ENCODE measurements around the gene FAAP24.
"Not testable (repeated sequence)": the region's sequence is repeated elsewhere in the genome, so short reads cannot be mapped to it uniquely, and the experiment has no call there.

The FAAP24 gene

DNA sequence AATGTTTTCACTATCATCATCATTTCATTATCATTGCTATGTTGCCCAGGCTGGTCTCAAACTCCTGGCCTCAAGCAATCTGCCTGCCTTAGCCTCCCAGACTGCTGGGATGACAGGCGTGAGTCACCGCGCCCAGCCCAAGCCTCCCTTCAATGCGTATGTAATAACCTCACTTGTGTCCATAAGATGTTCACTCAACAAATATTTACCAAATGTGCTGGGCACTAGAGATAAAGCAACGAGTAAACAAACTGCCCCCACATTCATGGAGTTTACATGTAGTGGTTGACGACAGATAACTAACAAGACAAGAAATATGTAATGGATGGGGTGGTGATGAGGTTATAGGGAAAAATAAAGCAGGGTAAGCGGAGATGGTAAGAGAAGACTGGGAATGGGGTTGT, 25.0 kb downstream of the FAAP24 start:
- H3K27me3 ChIP-seq (ENCODE audit: control insufficient read depth in 5 of 5, insufficient read depth in 4 of 5, low read length in 5 of 5); H3K9me3 ChIP-seq (ENCODE audit: control insufficient read depth in 5 of 5, low read length in 5 of 5); H3K9ac ChIP-seq (ENCODE audit: low read length in 5 of 5); H3K27ac ChIP-seq (ENCODE audit: low read depth, low read length); H3K4me1 ChIP-seq (ENCODE audit: control insufficient read depth in 5 of 5, insufficient read depth in 5 of 5, low read length in 5 of 5); H3K4me3 ChIP-seq (ENCODE audit: low read depth in 1 of 5, low read length in 5 of 5); H3K36me3 ChIP-seq (ENCODE audit: control insufficient read depth in 5 of 5, insufficient read depth in 5 of 5, low read length in 5 of 5): not testable (repeated sequence)

DNA sequence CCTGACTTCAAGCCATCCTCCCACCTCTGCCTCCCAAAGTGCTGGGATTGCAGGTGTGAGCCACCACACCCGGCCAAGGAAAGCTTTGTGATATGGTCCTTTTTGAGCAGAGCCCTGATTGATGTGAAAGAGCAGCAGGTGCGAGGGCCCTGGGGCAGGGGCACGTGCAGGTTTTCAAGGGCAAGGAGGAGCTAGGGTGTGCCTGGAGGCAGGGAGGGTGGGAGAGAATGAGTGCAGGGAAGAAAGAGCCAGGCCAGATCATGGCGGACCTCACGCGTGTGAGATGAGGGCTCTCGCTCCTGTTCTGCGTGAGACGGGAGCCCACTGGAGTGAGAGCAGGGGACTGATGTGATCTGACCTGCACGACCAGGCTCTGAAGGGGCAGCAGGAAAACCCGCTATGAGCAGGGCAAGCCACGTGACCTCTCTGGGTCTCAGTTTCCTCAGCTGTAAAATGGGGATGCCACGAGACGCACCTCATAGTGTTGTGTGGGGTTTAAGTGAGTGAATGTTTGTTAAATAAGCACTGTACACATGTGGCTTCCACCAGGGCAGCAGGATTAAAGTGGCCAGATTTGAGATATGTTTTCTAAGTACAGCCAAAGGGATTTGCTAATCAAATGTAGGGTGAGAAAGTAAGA, 25.8 kb downstream of the FAAP24 start:
- no peaks in the 10 kb centered on the region for H3K9me3 ChIP-seq (ENCODE audit: control insufficient read depth in 5 of 5, low read length in 5 of 5)
- H3K9ac ChIP-seq (ENCODE audit: low read length in 5 of 5), result no peak overlapping the region
- H3K4me1 ChIP-seq (ENCODE audit: control insufficient read depth in 5 of 5, insufficient read depth in 5 of 5, low read length in 5 of 5), result no peaks in the 10 kb centered on the region

DNA sequence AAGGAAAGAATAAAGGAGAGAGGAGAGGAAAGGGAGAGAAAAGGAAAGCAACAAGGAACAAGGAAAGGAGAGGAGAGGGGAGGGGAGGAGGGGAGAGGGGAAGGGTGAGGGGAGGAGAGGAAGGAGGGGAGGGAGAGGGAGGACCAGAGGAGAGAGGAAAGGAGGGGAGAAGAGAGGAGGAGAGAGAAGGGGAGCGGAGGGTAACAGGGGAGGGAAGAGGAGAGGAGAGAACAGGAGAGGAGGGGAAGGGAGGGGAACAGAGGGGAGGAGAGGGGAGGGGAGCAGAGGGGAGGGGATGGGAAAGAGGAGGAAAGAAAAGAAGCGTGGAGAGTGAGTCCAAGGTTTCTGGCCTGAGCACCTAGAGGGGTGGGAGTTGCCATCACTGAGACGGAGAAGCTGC, 26.7 kb downstream of the FAAP24 start:
- Histone ChIP-seq H3K9me3 (ENCODE audit: control insufficient read depth in 5 of 5, low read length in 5 of 5) (no peaks in the 10 kb centered on the region), H3K9ac (ENCODE audit: low read length in 5 of 5) (no peak overlapping the region), H3K4me1 (ENCODE audit: control insufficient read depth in 5 of 5, insufficient read depth in 5 of 5, low read length in 5 of 5) (no peaks in the 10 kb centered on the region), H3K36me3 (ENCODE audit: control insufficient read depth in 5 of 5, insufficient read depth in 5 of 5, low read length in 5 of 5) (no peaks in the 10 kb centered on the region), H3K4me3 (ENCODE audit: low read depth in 1 of 5, low read length in 5 of 5) (no peak overlapping the region), H3K27ac (ENCODE audit: low read depth, low read length) (no peak overlapping the region), H3K27me3 (ENCODE audit: control insufficient read depth in 5 of 5, insufficient read depth in 4 of 5, low read length in 5 of 5) (no peaks in the 10 kb centered on the region)

More for the DNA sequence above, 25.8 kb downstream of the FAAP24 start:
- H3K27me3 ChIP-seq (ENCODE audit: control insufficient read depth in 5 of 5, insufficient read depth in 4 of 5, low read length in 5 of 5), result no peaks in the 10 kb centered on the region
- H3K27ac ChIP-seq (ENCODE audit: low read depth, low read length), result no peak overlapping the region
- no peaks in the 10 kb centered on the region for H3K36me3 ChIP-seq (ENCODE audit: control insufficient read depth in 5 of 5, insufficient read depth in 5 of 5, low read length in 5 of 5)
- H3K4me3 ChIP-seq (ENCODE audit: low read depth in 1 of 5, low read length in 5 of 5), result no peak overlapping the region

DNA sequence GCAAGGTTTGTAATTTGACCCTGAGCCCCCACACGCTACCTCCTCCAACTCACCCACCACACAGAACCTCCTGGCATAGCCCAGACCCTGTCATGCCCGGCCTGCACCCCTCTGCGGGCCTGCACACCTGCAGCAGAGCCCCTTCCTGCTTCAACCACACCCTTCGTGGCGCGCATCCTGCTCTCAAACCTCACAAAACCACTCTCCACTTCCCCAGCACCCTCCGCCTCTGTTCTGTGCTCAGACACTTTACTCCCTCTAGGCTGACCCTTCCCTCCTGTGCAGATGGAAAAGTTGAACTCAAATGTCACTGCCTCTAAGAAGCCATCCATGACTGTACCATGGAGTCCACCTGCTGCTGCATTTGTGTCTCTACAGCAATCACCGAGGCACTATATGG, 28.5 kb downstream of the FAAP24 start:
- Histone ChIP-seq H3K27me3 (ENCODE audit: control insufficient read depth in 5 of 5, insufficient read depth in 4 of 5, low read length in 5 of 5) (no peaks in the 10 kb centered on the region), H3K4me1 (ENCODE audit: control insufficient read depth in 5 of 5, insufficient read depth in 5 of 5, low read length in 5 of 5) (no peaks in the 10 kb centered on the region), H3K4me3 (ENCODE audit: low read depth in 1 of 5, low read length in 5 of 5) (no peak overlapping the region), H3K9ac (ENCODE audit: low read length in 5 of 5) (no peak overlapping the region), H3K27ac (ENCODE audit: low read depth, low read length) (no peak overlapping the region), H3K36me3 (ENCODE audit: control insufficient read depth in 5 of 5, insufficient read depth in 5 of 5, low read length in 5 of 5) (no peaks in the 10 kb centered on the region), H3K9me3 (ENCODE audit: control insufficient read depth in 5 of 5, low read length in 5 of 5) (no peaks in the 10 kb centered on the region)

DNA sequence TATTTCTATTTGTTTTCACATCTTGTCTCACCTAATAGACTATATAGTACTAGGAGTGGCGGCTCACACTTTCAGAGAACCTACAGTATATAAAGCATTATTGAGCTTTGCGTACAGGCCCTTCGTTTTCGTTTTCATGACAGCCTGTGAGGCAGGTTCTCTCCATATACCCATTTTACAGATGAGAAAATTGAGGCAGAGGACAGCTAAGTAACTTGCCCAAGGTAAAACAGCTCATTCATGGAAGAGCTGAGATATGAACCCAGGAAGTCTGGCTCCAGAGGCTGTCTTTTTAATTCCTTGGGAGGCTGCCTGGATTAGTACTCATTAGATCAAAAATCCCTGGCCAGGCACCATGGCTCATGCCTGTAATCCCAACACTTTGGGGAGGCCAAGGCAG, 28.9 kb downstream of the FAAP24 start:
- Histone ChIP-seq H3K36me3 (ENCODE audit: control insufficient read depth in 5 of 5, insufficient read depth in 5 of 5, low read length in 5 of 5) (no peaks in the 10 kb centered on the region), H3K9me3 (ENCODE audit: control insufficient read depth in 5 of 5, low read length in 5 of 5) (no peaks in the 10 kb centered on the region), H3K4me3 (ENCODE audit: low read depth in 1 of 5, low read length in 5 of 5) (no peak overlapping the region), H3K27ac (ENCODE audit: low read depth, low read length) (no peak overlapping the region), H3K4me1 (ENCODE audit: control insufficient read depth in 5 of 5, insufficient read depth in 5 of 5, low read length in 5 of 5) (no peaks in the 10 kb centered on the region), H3K27me3 (ENCODE audit: control insufficient read depth in 5 of 5, insufficient read depth in 4 of 5, low read length in 5 of 5) (no peaks in the 10 kb centered on the region), H3K9ac (ENCODE audit: low read length in 5 of 5) (no peak overlapping the region)

DNA sequence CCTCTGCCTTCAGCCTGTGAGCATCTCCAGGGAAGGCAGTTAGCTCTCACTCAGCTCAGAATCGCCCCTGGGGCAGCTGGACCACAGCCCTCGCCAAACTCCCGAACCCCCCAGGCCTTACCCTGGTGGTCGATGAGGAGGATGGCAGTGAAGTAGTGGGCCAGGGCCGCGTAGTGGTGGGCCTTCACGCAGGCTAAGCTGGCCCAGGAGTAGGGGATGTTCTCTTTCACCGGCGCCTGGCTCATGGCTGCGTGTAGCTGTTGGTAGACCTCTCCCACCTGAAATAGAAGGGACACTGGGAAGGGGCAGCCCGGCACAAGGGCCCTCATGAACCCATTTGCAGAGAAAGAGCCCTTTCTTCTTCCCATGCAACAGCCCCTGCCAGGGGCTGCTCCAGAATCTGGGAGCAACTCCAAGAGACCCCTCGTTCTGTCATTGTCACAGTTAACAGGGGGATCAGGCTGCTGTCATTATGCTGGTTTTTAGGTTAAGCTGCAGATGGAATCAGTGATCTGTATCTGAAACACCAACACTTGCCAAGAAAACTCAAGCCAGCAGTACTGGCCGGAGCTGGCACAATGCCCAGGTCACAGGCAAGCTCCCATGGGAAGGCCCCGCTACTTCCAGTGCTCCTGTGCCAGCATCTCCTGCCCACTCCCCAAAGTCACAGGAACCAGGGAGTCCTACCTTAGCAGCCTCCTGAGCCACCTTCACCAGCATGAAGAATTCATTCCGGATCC, 30.3 kb downstream of the FAAP24 start:
- not testable (repeated sequence) for H3K27ac ChIP-seq (ENCODE audit: low read depth, low read length); H3K9me3 ChIP-seq (ENCODE audit: control insufficient read depth in 5 of 5, low read length in 5 of 5); H3K27me3 ChIP-seq (ENCODE audit: control insufficient read depth in 5 of 5, insufficient read depth in 4 of 5, low read length in 5 of 5); H3K4me1 ChIP-seq (ENCODE audit: control insufficient read depth in 5 of 5, insufficient read depth in 5 of 5, low read length in 5 of 5); H3K4me3 ChIP-seq (ENCODE audit: low read depth in 1 of 5, low read length in 5 of 5); H3K36me3 ChIP-seq (ENCODE audit: control insufficient read depth in 5 of 5, insufficient read depth in 5 of 5, low read length in 5 of 5); H3K9ac ChIP-seq (ENCODE audit: low read length in 5 of 5)

DNA sequence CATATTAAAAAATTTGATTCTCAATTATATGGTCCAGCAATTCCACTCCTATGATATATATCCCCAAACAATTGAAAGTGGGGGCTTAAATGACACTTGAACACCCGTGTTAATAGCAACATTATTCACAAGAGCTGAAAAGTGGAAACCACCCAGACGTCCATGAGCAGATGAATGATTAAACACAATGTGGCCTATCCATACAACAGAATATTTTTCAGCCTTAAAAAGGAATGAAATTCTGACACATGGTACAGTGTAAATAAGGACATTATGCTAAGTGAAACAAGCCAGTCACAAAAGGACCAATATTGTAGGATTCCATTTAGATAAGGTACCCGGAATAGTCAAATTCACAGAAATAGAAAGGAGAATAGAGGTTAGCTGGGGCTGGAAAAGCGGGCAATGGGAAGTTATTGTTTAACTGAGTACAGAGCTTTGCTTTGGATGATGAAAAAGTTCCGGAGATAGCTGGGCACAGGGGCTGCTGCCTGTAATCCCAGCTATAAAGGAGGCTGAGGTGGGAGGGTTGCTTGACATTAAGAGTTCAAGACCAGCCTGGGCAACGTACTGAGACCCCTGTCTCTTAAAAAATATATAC, 31.5 kb downstream of the FAAP24 start:
- not testable (repeated sequence) for H3K4me3 ChIP-seq (ENCODE audit: low read depth in 1 of 5, low read length in 5 of 5); H3K36me3 ChIP-seq (ENCODE audit: control insufficient read depth in 5 of 5, insufficient read depth in 5 of 5, low read length in 5 of 5); H3K27me3 ChIP-seq (ENCODE audit: control insufficient read depth in 5 of 5, insufficient read depth in 4 of 5, low read length in 5 of 5); H3K4me1 ChIP-seq (ENCODE audit: control insufficient read depth in 5 of 5, insufficient read depth in 5 of 5, low read length in 5 of 5); H3K9me3 ChIP-seq (ENCODE audit: control insufficient read depth in 5 of 5, low read length in 5 of 5); H3K9ac ChIP-seq (ENCODE audit: low read length in 5 of 5); H3K27ac ChIP-seq (ENCODE audit: low read depth, low read length)

DNA sequence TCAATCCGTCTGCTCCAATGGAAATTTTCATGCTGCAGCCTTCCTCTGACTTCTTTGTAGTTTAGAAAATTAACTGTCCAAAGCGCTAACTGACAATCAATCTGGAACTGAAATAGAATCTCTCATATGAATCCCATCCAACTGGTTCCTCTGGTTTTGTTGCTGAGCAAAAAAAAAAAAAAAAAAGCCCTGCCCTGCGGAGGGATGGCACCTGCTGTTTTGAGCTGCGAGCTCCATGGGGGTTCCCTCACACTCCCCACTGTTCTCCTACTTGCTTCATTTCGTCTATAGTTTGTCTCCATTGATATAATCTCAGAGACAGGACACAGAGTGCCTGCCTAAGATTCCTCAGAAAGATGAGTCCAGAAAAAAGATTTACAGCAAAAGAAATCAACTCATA, 33.4 kb downstream of the FAAP24 start:
- Histone ChIP-seq H3K36me3 (ENCODE audit: control insufficient read depth in 5 of 5, insufficient read depth in 5 of 5, low read length in 5 of 5) (no peaks in the 10 kb centered on the region), H3K27me3 (ENCODE audit: control insufficient read depth in 5 of 5, insufficient read depth in 4 of 5, low read length in 5 of 5) (no peaks in the 10 kb centered on the region), H3K27ac (ENCODE audit: low read depth, low read length) (no peak overlapping the region), H3K9ac (ENCODE audit: low read length in 5 of 5) (no peak overlapping the region), H3K4me3 (ENCODE audit: low read depth in 1 of 5, low read length in 5 of 5) (no peak overlapping the region), H3K4me1 (ENCODE audit: control insufficient read depth in 5 of 5, insufficient read depth in 5 of 5, low read length in 5 of 5) (no peaks in the 10 kb centered on the region), H3K9me3 (ENCODE audit: control insufficient read depth in 5 of 5, low read length in 5 of 5) (no peaks in the 10 kb centered on the region)

DNA sequence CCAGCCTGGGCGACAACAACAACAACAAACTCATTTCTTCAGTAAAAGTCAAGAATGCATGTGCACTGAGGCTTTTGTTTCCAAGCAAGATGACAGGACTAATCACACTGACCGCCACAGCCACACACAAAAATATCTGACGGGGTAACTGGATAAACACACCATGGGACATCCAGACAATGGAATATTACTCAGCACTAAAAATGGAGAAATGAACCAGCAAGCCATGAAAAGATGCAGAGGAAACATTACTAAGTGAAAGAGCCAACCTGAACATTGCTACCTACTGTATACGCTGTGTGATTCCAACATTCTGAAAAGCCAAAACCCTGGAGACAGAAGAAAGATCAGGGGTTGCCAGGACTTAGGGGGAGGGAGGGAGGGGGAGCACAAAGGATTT, 36.7 kb downstream of the FAAP24 start:
- Histone ChIP-seq H3K36me3 (ENCODE audit: control insufficient read depth in 5 of 5, insufficient read depth in 5 of 5, low read length in 5 of 5) (no peaks in the 10 kb centered on the region), H3K27me3 (ENCODE audit: control insufficient read depth in 5 of 5, insufficient read depth in 4 of 5, low read length in 5 of 5) (no peaks in the 10 kb centered on the region), H3K27ac (ENCODE audit: low read depth, low read length) (no peak overlapping the region), H3K4me3 (ENCODE audit: low read depth in 1 of 5, low read length in 5 of 5) (no peak overlapping the region), H3K9me3 (ENCODE audit: control insufficient read depth in 5 of 5, low read length in 5 of 5) (no peaks in the 10 kb centered on the region), H3K4me1 (ENCODE audit: control insufficient read depth in 5 of 5, insufficient read depth in 5 of 5, low read length in 5 of 5) (no peaks in the 10 kb centered on the region), H3K9ac (ENCODE audit: low read length in 5 of 5) (no peak overlapping the region)

DNA sequence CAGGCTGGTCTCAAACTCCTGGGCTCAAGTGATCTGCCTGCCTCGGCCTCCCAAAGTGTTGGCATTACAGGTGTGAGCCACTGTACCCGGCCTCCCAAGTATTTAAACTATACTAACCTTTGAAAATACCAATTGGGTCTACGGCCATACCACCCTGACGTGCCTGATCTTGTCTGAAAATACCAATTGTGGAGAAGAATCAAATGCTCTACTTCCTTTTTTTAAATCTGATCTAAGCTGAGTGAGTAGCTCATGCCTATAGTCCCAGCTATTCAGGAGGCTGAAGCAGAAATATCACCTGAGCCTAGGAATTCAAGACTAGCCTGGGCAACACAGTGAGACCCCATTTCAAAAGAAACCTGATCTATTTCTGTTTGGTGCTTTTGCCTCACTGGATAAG, 38.8 kb downstream of the FAAP24 start:
- not testable (repeated sequence) for H3K9ac ChIP-seq (ENCODE audit: low read length in 5 of 5); H3K27me3 ChIP-seq (ENCODE audit: control insufficient read depth in 5 of 5, insufficient read depth in 4 of 5, low read length in 5 of 5); H3K9me3 ChIP-seq (ENCODE audit: control insufficient read depth in 5 of 5, low read length in 5 of 5); H3K4me1 ChIP-seq (ENCODE audit: control insufficient read depth in 5 of 5, insufficient read depth in 5 of 5, low read length in 5 of 5); H3K36me3 ChIP-seq (ENCODE audit: control insufficient read depth in 5 of 5, insufficient read depth in 5 of 5, low read length in 5 of 5); H3K4me3 ChIP-seq (ENCODE audit: low read depth in 1 of 5, low read length in 5 of 5); H3K27ac ChIP-seq (ENCODE audit: low read depth, low read length)
